GM11168 (cell line): ENCODE results near the gene FGF22.

Source experiments
- in situ Hi-C: fragments of 300-500 bp; cut with MboI; formaldehyde crosslinking; loops from one replicate; pipeline ENCODE4 v1.12.0; 2022; ENCODE audit warnings: low sequenced_read_pairs; ENCODE audit not compliant: unreplicated experiment

FGF22 gene

GRCh38 chr19:676339-677105, 36.8 kb downstream of the FGF22 start, which contains the start of gene FSTL3:
Gene FSTL3 (plus strand): TSS chr19:676392. CDS start chr19:676424, 32 bp downstream.
- in situ Hi-C loops = no loop called here

- in situ Hi-C loops = no loop called here
Observed at GRCh38 chr19:677201-677600, 37.5 kb downstream of the FGF22 start.

DNA sequence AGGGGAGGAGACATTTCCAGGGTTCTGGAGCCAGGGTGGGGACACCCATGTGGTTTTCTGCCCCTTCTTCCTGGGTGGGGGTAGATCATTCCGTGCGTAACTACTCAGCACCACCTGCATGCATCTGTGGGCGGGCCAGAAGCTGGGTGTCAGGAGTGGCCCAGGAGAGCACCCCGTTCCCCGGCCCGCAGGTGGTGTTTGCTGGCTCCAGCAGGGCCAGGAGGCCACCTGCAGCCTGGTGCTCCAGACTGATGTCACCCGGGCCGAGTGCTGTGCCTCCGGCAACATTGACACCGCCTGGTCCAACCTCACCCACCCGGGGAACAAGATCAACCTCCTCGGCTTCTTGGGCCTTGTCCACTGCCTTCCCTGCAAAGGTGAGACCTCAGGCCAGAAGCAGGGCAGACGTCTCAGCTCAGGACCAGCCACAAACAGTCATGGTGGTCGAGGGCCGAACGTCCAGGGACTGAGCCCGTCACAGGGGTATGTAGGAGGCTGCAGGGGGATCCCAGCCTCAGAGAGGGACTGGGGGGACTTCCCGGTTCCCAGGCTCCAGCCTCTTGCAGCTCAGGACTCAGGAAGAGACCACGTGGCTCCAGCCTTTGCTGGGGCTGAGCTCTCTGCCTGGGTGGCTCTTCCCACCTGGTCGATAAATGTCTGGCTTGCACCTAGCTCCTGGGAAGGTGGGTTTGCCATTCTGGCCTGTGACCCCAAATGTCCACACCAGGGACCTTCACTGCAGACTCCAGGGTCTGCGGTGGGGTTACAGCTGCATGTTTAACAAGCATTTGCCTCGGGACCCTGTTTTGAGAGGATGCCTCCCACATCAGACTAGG, 38.1 kb downstream of the FGF22 start:
- in situ Hi-C loops = no loop called here

- in situ Hi-C loops = no loop called here
Observed at GRCh38 chr19:678791-679388, 39.2 kb downstream of the FGF22 start.

DNA sequence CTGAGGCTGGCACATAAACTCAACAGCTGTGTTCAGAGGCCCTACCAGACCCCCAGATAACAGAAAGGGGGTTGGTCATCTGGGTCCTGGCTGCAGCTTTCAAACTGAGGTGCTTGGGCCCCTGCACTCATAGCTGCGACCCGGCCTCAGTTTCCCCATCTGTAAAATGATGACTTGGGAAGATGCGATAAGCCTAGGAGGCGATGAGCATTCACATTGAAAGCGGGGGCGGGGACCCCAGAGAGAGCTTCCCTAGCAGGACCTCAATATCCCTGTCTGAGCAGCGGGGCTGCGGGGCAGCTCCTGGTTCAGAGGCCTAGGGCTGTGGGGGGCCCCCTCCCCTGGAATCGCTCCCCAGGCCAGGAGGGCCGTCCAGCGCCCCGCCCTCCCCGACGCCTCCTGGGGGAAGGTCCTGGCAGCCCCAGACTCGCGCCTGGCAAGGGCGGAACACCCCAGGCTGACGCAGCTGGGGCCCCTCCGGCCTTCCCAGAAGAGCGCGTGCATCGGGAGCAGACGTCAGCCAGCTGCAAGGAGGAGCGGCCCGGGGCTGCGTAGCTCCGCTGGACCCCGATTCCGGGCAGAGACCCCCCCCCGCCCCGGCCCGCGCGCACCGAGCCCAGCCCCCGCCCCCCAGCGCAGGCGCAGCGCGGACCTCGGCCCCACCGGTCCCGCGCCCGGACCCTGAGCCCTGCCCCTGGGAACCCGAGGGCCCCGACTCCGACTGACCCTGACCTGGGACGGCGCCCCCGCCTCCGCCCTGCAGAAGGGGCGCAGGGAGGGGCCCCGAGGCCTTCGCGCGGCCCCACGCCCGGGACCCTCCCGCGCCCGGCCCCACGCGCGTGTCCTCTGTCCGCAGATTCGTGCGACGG, 40.0 kb downstream of the FGF22 start:
- in situ Hi-C loops = no loop called here

- in situ Hi-C loops = no loop called here
Observed at GRCh38 chr19:680287-681028, 40.8 kb downstream of the FGF22 start.

DNA sequence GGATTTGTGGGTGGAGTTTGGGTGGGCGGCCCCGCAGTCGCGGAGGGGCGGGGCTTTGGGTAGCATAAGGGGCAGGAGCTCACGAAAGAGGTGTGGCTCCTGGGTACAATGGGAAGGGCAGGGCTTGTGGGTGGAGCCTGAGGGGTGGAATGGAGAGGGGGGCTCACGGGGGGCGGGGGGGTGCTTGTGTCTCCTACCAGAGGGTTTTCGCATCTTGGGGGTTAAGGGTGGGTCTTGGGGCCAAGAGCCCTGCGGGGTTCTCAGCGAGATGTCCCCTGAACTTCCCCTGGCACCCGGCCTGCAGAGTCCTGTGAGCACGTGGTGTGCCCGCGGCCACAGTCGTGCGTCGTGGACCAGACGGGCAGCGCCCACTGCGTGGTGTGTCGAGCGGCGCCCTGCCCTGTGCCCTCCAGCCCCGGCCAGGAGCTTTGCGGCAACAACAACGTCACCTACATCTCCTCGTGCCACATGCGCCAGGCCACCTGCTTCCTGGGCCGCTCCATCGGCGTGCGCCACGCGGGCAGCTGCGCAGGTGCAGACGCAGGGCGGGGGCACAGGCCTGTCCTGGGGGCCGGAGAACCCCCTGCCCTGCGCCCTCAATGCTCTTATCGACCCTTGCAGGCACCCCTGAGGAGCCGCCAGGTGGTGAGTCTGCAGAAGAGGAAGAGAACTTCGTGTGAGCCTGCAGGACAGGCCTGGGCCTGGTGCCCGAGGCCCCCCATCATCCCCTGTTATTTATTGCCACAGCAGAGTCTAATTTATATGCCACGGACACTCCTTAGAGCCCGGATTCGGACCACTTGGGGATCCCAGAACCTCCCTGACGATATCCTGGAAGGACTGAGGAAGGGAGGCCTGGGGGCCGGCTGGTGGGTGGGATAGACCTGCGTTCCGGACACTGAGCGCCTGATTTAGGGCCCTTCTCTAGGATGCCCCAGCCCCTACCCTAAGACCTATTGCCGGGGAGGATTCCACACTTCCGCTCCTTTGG, 41.6 kb downstream of the FGF22 start:
- in situ Hi-C loops = no loop called here

DNA sequence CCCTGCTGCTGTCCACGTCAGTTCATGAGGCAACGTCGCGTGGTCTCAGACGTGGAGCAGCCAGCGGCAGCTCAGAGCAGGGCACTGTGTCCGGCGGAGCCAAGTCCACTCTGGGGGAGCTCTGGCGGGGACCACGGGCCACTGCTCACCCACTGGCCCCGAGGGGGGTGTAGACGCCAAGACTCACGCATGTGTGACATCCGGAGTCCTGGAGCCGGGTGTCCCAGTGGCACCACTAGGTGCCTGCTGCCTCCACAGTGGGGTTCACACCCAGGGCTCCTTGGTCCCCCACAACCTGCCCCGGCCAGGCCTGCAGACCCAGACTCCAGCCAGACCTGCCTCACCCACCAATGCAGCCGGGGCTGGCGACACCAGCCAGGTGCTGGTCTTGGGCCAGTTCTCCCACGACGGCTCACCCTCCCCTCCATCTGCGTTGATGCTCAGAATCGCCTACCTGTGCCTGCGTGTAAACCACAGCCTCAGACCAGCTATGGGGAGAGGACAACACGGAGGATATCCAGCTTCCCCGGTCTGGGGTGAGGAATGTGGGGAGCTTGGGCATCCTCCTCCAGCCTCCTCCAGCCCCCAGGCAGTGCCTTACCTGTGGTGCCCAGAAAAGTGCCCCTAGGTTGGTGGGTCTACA, 43.1 kb downstream of the FGF22 start:
- in situ Hi-C loops = no loop called here

- in situ Hi-C loops = no loop called here
Observed at GRCh38 chr19:685454-685931, 45.8 kb downstream of the FGF22 start.

DNA sequence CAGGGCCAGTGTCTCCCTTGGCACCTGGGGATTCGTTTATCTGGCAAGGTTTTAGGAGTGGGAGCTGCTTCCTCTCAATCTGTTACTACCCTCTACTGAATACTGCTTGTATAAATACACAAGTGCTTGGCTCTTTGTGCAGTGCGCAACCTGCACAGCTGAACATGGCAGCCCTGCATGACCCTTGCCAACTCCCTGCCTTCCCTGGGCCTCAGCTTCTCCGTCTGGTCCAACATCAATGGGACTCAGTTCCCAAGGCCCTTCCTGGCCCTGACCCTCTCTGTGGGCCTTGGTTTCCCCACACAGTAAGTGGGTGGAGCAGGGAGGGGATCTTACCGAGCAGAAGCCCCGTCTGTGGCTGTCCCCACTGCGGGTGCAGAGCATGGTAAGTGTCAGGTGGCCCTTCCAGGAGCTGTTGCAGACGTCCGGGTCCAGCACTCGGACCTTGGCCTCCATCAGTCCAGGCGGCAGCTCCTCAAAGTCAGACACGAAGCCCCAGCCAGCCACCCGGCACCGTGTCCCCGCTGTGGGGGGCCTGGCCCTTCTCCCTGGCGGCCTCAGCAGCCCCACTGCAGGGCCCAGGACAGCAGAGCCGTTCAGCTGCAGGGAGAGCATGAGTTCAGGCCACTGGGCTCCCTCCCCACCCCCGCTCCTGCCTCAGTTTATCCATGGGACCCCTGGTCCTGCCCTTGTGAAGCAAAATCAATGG, 47.1 kb downstream of the FGF22 start:
- in situ Hi-C loops = no loop called here

DNA sequence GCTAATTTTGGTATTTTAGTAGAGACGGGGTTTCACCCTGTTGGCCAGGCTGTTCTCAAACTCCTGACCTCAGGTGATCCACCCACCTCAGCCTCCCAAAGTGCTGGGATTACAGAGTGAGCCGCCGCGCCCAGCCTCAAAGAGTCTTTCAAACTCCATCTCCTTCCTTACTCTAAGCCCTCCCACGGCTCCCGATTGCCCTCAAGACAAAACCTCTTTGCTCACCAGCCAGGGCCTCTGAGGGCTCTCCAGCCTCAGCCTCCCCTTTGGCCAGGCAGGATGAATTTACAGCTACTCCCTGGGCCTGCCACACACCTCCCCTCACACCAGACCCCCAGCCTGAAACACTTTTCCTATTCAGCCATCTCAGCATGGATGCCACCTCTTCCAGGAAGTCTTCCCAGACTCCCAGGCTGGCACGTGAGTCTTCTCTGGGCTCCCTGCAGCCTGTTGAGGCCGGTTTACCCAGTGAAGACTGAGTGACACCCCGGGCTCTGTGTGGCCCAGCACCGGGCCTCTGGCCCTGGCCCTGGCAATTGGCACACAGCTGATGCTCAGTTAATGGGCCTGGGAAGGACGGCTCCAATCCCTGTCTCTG, 48.0 kb downstream of the FGF22 start:
- in situ Hi-C loops = no loop called here

DNA sequence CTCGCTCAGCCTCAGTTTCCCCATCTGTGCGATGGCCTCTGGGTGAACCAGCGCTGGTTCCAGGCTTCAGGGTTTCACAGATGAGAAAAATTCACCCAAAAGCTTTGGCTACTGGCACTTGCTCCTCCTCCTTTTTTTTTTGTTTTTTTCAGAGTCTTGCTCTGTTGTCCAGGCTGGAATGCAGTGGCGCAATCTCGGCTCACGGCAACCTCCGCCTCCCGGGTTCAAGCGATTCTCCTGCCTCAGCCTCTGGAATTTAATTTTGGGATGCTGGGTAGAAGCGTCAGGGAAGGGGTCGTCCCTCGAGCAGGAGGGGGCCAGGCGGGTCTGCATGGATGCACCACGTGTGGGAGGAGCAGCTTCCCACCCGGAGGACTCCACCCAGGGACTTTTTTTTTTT, 48.5 kb downstream of the FGF22 start:
- in situ Hi-C loops = no loop called here

DNA sequence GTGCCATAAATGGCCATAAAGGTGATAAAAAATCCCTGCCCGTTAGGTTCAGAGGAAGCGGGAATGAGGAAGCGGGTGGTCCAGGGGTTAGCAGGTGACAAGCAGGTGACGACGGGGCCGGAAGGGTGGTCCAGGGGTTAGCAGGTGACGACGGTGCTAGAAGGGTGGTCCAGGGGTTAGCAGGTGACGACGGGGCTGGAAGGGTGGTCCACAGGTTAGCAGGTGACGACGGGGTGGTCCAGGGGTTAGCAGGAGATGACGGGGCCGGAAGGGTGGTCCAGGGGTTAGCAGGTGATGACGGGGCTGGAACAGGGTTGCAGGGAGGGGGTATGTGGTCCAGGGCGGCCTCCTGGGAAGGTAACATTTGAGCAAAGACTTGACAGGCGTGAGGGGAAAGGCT, 49.3 kb downstream of the FGF22 start:
- in situ Hi-C loops = no loop called here

DNA sequence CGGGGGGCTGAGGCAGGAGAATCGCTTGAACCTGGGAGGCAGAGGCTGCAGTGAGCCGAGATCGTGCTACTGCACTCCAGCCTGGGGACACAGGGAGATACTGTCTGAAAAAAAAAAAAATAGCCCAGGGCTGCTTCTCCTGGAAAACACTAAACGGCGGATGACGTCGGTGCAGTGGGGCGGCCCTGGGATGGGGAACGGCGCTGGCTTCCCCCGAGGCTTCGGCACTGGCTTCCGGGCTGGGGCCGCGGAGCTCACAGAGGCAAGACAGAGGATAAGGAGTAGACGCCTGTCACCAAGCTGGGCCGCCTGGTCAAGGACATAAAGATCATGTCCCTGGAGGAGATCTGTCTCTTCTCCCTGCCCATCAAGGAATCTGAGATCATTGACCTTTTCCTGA, 50.5 kb downstream of the FGF22 start:
- in situ Hi-C loops = no loop called here
